NB4 (cell line): ENCODE measurements around the gene FAR1.

Experiments
- MYC ChIP-seq: IDR thresholded peaks from 2 replicates; pipeline ENCODE4 v1.6.1; 2011; ENCODE audit warnings: low read depth, low read length
- POLR2A ChIP-seq: IDR thresholded peaks from 2 replicates; pipeline ENCODE4 v1.6.1; 2011; ENCODE audit warnings: mild to moderate bottlenecking; ENCODE audit not compliant: insufficient read length; ENCODE audit errors: extremely low read depth
- TF ChIP-seq, protein P1 (sequence below): IDR thresholded peaks from one replicate; pipeline ENCODE4 v1.5.1; 2012; ENCODE audit warnings: low read depth, low read length
- TF ChIP-seq, protein P2 (sequence below): IDR thresholded peaks from 2 replicates; pipeline ENCODE4 v1.6.1; 2011; ENCODE audit warnings: low read depth, low read length

DNA sequence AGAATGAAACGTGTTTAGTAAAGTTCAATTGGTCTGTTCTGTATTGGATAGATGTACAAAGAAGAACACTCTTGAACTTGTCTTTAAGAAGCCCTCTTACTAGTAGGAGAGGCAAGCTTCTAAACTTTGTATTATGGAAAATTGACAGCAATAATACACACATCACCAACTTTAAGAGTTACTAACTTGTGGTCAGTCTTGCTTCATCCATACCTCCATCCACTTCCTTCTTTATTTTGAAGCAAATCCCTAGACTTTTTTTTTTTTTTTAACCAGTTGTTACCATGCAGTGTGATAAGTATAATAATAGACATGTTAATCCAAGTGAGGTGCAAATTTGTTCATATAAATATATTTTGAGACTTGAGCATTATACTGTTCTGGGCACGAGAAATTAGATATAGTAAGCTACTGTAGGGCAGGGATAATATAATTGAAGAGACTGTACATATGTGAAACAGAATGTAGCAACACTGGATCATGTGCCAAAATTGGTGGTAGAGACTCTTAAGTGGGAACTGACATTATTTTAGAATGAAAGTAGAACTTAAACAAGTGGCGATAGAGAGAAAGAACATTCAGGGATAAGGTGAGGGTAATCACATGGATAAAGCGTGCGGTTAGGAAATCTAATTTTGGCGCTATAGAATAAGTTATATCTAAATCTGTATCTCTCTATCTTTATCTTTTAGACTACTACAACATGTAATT is 6.5 kb downstream of the FAR1 start:
- TF ChIP-seq, protein P1, sequence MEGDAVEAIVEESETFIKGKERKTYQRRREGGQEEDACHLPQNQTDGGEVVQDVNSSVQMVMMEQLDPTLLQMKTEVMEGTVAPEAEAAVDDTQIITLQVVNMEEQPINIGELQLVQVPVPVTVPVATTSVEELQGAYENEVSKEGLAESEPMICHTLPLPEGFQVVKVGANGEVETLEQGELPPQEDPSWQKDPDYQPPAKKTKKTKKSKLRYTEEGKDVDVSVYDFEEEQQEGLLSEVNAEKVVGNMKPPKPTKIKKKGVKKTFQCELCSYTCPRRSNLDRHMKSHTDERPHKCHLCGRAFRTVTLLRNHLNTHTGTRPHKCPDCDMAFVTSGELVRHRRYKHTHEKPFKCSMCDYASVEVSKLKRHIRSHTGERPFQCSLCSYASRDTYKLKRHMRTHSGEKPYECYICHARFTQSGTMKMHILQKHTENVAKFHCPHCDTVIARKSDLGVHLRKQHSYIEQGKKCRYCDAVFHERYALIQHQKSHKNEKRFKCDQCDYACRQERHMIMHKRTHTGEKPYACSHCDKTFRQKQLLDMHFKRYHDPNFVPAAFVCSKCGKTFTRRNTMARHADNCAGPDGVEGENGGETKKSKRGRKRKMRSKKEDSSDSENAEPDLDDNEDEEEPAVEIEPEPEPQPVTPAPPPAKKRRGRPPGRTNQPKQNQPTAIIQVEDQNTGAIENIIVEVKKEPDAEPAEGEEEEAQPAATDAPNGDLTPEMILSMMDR: no peak
- TF ChIP-seq, protein P2, sequence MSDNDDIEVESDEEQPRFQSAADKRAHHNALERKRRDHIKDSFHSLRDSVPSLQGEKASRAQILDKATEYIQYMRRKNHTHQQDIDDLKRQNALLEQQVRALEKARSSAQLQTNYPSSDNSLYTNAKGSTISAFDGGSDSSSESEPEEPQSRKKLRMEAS: no peak
- TF ChIP-seq POLR2A (no peak), MYC (no peak)
